HFFc6 (cell line): Measurements from ENCODE around the gene CYP46A1. TPM values are rescaled to one million over a fixed set of nuclear protein-coding genes. Genes with fewer than 3 reads are reported as not detected.
A peak's percentile ranks its signal among the peaks of the same experiment; 100 is the strongest.

Experiments
- DNase-seq: peaks from one replicate; pipeline ENCODE4 v3.0.0-alpha.2; 2018
- H3K27ac Mint-ChIP-seq: 2 replicates; pipeline ENCODE4 v1.8.0; 2020; ENCODE audit warnings: mild to moderate bottlenecking, mixed read lengths
- H3K27me3 Mint-ChIP-seq: 2 replicates; pipeline ENCODE4 v1.8.0; 2021; ENCODE audit warnings: mild to moderate bottlenecking, moderate library complexity, mixed read lengths; ENCODE audit not compliant: insufficient read depth
- H3K36me3 Mint-ChIP-seq: 2 replicates; pipeline ENCODE4 v1.8.0; 2021; ENCODE audit warnings: low read depth, mixed read lengths
- H3K4me1 Mint-ChIP-seq: 2 replicates; pipeline ENCODE4 v1.8.0; 2020; ENCODE audit warnings: low read depth, mixed read lengths
- H3K4me3 Mint-ChIP-seq: 2 replicates; pipeline ENCODE4 v1.8.0; 2020; ENCODE audit warnings: mild to moderate bottlenecking, moderate library complexity, mixed read lengths
- H3K9me3 Mint-ChIP-seq: 2 replicates; pipeline ENCODE4 v1.8.0; 2020; ENCODE audit warnings: mild to moderate bottlenecking, mixed read lengths
- total RNA-seq, 6 experiments: library from RNA; stranded (reverse); fragmentation: NEBNext Ultra II Directional; extraction: Animal tissue kit (Norgen Biotek cat#: 25700); gene quantifications; 2 replicates in 1 of 6; 3 replicates in 5 of 6; pipeline ENCODE4 v1.2.3, GENCODE V29; 2021
- TF ChIP-seq, protein P1 (sequence below): fragments of 200-600 bp; sonication (generic); IDR thresholded peaks from 2 replicates; pipeline ENCODE4 v1.5.0; 2021; ENCODE audit warnings: antibody characterized with exemption, mild to moderate bottlenecking

The CYP46A1 gene
- total RNA-seq, 6 experiments from 2014 or later: 0.28 to 0.62 (median 0.49) TPM

DNA sequence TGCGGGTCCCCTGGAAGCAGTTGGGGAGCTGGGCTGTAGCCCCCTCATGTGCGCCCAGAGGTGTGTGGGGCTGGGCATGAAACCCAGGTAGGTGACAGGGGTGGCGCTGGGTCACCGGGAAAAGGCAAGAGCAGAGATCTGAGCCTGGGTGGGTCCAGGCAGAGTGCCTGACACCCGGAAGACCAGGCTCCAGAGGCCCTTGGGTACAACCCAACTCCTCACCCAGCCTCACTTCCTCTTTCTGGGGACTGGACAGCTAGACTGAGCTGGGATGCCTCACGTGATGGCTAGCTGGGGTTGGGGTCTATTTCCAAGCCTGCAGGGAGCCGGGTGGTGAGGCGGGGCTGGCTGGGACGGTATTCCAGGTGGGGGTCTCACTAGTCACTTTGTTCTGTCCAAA, 16.3 kb upstream of the CYP46A1 start:
- Mint-ChIP-seq H3K4me3 (no peak overlapping the region), H3K27ac (no peak overlapping the region), H3K4me1 (peaks cover 27% of the 10 kb centered on the region), H3K36me3 (no peaks in the 10 kb centered on the region), H3K9me3 (no peaks in the 10 kb centered on the region), H3K27me3 (peaks cover 6% of the 10 kb centered on the region)
- DNase-seq: no peak
- TF ChIP-seq, protein P1, sequence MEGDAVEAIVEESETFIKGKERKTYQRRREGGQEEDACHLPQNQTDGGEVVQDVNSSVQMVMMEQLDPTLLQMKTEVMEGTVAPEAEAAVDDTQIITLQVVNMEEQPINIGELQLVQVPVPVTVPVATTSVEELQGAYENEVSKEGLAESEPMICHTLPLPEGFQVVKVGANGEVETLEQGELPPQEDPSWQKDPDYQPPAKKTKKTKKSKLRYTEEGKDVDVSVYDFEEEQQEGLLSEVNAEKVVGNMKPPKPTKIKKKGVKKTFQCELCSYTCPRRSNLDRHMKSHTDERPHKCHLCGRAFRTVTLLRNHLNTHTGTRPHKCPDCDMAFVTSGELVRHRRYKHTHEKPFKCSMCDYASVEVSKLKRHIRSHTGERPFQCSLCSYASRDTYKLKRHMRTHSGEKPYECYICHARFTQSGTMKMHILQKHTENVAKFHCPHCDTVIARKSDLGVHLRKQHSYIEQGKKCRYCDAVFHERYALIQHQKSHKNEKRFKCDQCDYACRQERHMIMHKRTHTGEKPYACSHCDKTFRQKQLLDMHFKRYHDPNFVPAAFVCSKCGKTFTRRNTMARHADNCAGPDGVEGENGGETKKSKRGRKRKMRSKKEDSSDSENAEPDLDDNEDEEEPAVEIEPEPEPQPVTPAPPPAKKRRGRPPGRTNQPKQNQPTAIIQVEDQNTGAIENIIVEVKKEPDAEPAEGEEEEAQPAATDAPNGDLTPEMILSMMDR: no peak

DNA sequence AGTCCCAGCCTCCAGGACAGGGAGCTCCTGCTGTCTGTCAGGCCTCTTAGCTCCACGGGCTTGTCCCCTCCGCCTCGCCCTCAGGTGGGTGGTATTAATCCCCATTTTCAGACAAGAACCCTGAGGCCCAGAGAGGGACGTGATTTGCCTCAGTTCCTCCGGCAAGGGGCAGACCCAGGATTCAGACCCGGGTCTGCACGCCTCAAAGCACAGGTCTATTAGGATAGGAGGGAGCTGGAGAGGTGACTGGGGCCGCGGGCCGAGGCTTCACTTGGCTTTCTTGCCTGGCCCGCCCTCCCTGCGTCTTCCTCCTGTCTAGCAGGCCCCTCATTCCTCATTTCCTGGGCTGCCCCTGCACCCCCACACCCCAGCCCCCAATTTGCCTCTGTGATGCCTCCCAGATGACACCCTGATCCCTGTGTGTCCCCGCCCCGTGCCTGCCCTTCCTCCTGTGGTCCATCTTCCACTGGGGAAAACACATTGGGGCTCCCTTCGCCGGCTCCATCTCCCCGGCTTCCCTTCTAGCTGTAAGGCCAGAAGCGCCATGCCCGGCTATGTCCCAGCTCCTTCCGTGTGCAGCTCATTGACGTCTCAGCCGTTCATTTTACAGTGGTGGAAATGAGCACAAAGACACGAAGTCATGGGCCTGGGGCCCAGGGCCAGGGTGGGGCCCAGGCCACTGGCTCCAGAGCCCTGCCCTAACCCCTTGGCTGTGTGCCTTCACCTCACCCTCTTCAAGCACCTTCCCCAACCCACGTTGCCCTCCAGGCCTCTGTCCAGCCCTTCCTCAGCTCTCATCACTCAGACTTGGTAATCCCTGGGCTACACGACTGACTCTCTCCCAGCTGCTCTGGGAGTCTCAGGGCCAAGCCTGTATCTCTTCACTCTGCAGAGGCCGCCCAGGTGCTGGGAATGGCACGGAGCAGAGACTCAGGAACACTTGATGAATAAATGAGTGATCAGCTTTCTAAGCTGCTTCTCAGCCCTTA, 15.5 kb upstream of the CYP46A1 start:
- H3K27ac Mint-ChIP-seq: no peak overlapping the region; the same call in 1 of the 2 replicates
- H3K4me1 Mint-ChIP-seq: peaks cover 28% of the 10 kb centered on the region
- H3K36me3 Mint-ChIP-seq: no peaks in the 10 kb centered on the region
- no peak overlapping the region for H3K4me3 Mint-ChIP-seq
- H3K27me3 Mint-ChIP-seq: peaks cover 6% of the 10 kb centered on the region
- no peak for DNase-seq
- no peaks in the 10 kb centered on the region for H3K9me3 Mint-ChIP-seq
- TF ChIP-seq, protein P1: no peak

DNA sequence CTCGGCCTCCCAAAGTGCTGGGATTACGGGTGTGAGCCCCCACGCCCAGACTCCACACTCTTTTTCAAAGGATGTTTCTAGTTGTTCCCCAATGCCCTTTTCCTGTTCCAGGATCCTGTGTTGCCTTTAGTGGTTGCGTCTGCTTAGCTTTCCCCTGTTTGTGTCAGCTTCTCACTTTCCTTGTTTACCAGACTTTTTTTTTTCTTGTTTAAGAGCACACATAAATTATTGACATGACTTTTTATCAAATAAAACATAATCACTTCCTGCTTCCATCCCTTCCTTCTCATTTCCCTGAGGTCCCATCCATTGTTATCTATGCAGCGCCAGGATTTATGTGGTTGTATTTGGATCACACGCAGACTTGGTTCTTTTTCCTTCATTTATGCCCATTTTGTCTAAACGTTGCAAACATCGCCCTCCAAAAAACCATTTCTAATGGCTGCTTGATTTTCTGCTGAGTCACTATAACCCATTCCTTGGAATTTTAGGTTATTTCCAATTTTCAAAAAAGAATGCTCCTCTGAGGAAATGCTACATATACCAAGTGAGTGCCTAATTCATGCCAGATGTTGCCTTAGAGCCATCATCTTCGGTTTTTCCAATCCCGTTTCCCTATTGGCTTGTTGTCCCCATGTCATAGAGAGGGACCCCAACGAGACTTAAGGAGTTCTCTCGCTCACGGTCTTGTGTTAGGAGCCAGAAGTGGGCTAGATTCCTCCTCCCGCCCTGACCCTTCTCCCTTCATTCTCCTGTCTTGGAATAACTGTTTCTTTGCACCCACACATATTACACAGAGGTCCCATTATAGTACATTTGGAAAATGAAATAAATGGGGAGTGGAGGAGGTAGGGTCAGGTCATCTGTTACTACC, 13.5 kb upstream of the CYP46A1 start:
- Mint-ChIP-seq H3K4me3 (peak overlapping the region; percentile 38; the same call in 1 of the 2 replicates), H3K4me1 (peaks cover 28% of the 10 kb centered on the region), H3K36me3 (no peaks in the 10 kb centered on the region), H3K27me3 (peaks cover 6% of the 10 kb centered on the region), H3K27ac (peak overlapping the region; percentile 84), H3K9me3 (no peaks in the 10 kb centered on the region)
- TF ChIP-seq, protein P1: no peak
- DNase-seq: no peak

DNA sequence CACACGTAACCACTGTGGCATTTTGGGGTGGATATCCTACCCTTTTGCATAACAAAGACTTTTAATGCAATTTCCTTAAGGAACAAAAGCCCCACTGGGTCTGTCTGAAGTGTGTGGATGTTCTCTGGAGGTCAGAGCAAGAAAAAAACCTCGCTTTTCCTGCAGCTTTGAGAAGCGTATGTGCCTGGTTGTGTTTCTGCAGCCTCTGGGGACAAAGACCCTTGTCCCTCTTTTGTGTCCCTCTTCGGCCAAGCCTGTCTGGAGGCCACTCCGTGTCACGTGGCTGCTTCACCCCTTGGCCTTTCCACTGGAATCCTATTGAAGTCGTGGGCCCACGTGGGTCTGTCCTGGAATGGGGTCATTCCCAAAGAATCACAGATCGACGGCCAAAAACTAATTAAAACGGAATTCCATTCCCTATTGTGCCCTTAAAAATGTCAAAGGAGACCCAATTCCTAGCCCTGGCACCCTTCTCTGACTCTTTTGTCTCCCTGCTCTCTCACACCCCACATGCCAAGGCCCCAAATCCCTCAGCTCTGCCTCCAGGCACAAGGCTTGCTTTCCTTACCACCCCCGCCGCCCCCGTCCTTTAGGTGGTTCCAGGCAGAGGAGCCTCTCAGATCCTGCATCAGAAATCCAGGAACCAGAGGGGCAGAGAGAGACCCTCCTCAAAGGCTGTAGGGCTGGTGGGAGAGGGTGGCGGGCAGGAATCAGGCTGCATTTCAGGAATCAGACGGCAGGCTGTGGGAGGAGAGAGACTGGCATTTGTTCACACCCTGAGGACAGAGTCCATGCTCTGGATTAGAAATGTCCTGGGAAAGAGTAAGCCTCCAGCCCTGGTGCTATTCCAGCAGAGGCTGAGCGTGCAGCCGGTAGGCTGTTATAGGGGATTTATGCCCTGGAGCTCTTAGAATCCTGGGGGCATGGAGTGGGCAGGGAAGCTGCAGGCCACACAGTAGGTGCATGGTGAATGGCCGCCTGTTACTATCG, 12.6 kb upstream of the CYP46A1 start:
- peak overlapping the region; percentile 38; the same call in 1 of the 2 replicates for H3K4me3 Mint-ChIP-seq
- H3K27me3 Mint-ChIP-seq: peaks cover 3% of the 10 kb centered on the region
- H3K36me3 Mint-ChIP-seq: no peaks in the 10 kb centered on the region
- TF ChIP-seq, protein P1: no peak
- peaks cover 31% of the 10 kb centered on the region for H3K4me1 Mint-ChIP-seq
- no peak for DNase-seq
- no peaks in the 10 kb centered on the region for H3K9me3 Mint-ChIP-seq
- H3K27ac Mint-ChIP-seq: peak overlapping the region; percentile 84
